Measurements from ENCODE around the gene STXBP5. TPM values are rescaled to one million over a fixed set of nuclear protein-coding genes. Genes with fewer than 3 reads are reported as not detected.

Gene STXBP5
- total and polyA plus RNA-seq, 9 of the 15 experiments (the other 6 are each of a cell fraction or from before 2014, with no cell fraction given), result 23.3 to 172 (median 71.5) TPM

DNA sequence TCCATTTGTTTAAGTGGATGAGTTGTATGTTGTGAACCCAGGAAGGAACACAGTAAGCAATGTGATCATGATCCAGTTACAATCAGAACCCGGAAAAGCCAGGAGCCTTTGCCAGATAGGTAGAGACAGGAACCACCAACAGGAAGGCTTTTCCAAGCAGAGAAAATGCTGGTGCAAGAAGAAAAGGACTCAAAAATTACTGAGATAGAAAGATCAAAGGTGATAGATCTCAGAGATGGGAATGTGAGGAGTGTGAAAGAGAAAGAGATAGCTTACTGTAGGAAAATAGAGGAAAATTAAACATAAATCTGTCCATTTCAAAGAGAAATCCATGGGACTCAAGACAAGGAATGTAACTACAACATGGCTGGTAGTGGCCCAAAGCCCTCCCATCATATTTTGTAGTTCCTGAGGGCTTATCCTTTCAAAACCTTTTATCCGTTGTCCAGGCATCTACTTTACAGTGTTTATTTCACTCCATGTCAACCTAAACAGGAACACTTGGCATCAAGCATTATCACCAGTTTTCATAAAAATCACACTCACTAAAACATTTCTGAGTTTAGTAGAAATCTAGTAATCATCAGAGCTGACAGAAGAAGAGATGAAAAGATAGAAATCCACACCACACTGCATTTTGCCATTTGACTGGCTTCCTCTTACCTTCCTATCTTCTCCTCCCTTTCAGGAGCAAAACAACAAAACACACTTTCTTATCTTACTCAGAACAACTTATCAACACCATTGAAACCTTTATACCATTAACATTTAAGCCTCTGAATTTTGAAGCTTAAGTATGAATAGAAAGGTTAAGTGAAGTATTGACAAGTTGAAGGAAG, 44.5 kb upstream of the STXBP5 start (continued):
- TF ChIP-seq FOXP4 (CRISPR knock-in tag; IDR thresholded peaks at IDR 0.05; ENCODE audit: borderline replicate concordance), result no peak
- no peak for TF ChIP-seq ZNF609 (CRISPR knock-in tag; IDR thresholded peaks at IDR 0.05; ENCODE audit: borderline replicate concordance)
- no peak for TF ChIP-seq HBP1 (CRISPR knock-in tag; IDR thresholded peaks at IDR 0.05)
- no peak for TF ChIP-seq GMEB1 (CRISPR knock-in tag; IDR thresholded peaks at IDR 0.05)
- TF ChIP-seq ZNF444 (CRISPR knock-in tag; IDR thresholded peaks at IDR 0.05), result no peak
- TF ChIP-seq SMC3 (conservative IDR thresholded peaks at IDR 0.05; ENCODE audit: insufficient read depth, low read depth, low read length), result no peak
- no peak for TF ChIP-seq ZNF408 (CRISPR knock-in tag; IDR thresholded peaks at IDR 0.05; ENCODE audit: low read depth)
- no peak for TF ChIP-seq ZBTB1 (CRISPR knock-in tag; IDR thresholded peaks at IDR 0.05; ENCODE audit: borderline replicate concordance, low read depth)
- no peak for TF ChIP-seq ATF2 (CRISPR knock-in tag; IDR thresholded peaks at IDR 0.05)
- peak; percentile 77; the same call in 1 of the 2 replicates for TF ChIP-seq MTA1 (IDR thresholded peaks at IDR 0.05; ENCODE audit: borderline replicate concordance)
- 0 out of 2 replicates have a peak, but pooled peaks have one; percentile 8 for TF ChIP-seq SMAD3 (CRISPR knock-in tag; conservative IDR thresholded peaks at IDR 0.05)

Data from K562 (cell line).